ENCODE measurements around the gene CYTH2.
"Not testable (repeated sequence)": the region's sequence is repeated elsewhere in the genome, so short reads cannot be mapped to it uniquely, and the experiment has no call there.

CYTH2 gene

DNA sequence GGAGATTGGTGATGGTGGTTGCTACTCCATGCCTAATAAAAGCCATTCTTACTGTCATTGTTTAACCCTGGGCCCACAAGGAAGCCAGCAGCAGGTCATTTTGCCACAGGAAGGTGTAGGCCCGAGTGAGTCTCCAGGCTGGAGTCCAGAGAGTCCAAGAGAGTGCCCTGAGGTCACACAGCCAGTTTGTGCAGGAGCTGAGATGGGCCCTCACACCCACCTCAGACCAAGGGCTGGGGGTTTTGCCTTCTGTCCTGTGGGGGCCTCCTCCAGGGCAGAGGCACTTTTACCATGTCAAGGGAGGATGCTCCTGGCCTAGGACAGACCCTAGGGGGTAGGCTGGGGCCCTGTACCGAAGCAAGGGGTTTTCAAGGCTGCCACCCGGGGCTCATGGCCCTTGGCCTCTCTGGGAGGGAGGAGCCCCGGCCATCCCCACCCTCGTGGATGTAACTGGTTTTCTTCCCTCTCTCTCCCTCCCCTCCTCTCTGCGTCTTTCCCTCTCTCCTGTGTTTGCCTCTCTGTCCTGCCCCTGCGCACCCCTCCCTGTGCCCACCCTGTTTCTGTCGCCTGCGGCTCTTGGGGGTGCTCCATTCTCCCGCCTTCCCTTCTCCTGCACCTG, 8.0 kb downstream of the CYTH2 start:
- no peak for DNase-seq (ENCODE audit: low spot score)

DNA sequence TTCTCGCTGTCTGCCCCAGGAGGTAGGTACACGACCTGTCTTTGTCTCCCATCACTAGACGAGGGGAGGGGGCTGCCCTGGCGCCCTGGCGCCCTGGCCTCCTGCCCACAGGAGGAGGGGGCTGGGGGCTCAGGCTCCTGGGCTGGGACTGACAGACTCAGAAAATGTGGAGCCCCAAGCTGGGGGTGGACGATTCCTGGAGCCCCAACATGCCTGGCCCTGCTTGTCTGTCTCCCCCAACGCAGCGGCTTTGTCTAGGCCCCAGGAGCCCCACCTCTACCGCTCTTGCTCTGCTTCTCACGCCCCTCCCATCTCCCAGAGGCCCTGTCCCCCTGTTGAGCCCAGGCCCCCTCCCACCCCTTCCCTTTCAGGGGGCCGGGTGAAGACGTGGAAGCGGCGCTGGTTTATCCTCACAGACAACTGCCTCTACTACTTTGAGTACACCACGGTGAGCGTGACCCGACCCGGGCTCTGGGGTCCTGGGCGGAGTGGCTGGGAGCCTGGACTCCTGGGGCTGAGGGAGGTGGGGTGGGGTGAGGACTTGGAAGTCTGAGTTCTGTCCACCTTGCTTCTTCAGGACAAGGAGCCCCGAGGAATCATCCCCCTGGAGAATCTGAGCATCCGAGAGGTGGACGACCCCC, 8.6 kb downstream of the CYTH2 start:
- no peak for DNase-seq (ENCODE audit: low spot score)

DNA sequence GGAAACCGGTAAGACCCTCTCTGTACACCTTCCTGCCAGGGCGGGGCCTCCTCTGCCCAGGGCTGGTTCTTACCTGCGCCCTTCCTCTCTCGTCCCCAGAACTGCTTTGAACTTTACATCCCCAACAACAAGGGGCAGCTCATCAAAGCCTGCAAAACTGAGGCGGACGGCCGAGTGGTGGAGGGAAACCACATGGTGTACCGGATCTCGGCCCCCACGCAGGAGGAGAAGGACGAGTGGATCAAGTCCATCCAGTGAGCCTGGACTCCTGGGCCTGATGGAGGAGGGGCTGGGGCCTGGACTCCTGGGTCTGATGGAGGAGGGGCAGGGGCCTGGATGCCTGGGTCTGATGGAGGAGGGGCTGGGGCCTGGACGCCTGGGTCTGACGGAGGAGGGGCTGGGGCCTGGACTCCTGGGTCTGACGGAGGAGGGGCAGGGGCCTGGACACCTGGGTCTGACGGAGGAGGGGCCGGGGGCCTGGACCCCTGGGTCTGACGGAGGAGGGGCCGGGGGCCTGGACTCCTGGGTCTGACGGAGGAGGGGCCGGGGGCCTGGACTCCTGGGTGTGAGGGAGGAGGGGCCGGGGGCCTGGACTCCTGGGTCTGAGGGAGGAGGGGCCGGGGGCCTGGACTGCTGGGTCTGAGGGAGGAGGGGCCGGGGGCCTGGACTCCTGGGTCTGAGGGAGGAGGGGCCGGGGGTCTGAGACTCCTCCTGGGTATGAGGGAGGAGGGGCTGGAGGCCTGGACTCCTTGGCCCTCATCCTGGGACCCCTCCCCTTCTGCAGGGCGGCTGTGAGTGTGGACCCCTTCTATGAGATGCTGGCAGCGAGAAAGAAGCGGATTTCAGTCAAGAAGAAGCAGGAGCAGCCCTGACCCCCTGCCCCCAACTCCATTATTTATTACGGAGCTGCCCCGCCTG, 9.4 kb downstream of the CYTH2 start:
- no peak for DNase-seq (ENCODE audit: low spot score)

DNA sequence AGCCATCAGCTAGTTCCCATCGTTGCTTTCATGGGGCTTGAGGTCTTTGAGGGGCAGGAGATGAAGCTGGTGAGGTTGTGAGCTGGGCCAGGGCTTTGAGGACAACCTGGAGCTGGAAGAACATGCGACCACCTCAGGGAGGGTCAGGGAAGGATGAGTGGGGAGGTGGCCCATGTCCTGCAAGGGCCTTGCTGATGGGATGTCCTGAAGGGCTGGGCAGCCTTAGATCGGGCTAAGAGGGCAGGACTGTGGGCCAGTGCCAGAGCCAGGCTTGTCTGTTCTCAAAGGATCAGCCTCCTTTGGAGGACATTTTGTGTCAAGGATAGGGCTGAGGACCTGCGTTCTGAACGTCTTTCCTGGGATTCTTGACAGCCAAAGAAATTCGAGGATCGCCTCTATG, 10.5 kb downstream of the CYTH2 start:
- no peak for DNase-seq (ENCODE audit: low spot score)

DNA sequence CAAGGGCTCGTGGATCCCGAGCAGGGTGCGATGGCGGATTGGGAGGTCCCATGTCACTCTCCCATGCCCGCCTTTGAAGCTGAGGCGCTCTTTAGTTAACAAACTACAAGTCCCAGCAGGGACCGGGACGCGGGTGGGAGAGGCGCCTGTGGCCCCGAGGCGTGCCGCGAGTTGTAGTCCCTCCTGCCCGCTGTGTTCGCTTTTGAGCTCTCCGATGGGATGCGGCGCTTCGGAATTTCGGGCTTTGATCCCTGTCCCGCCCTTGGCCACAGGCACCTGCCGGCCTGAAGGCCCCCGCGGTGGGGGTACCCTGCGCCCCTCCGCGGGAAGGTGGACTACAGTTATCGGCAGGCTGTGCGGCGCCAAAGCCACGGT, 11.0 kb downstream of the CYTH2 start:
- DNase-seq (ENCODE audit: low spot score): peak; percentile 35

DNA sequence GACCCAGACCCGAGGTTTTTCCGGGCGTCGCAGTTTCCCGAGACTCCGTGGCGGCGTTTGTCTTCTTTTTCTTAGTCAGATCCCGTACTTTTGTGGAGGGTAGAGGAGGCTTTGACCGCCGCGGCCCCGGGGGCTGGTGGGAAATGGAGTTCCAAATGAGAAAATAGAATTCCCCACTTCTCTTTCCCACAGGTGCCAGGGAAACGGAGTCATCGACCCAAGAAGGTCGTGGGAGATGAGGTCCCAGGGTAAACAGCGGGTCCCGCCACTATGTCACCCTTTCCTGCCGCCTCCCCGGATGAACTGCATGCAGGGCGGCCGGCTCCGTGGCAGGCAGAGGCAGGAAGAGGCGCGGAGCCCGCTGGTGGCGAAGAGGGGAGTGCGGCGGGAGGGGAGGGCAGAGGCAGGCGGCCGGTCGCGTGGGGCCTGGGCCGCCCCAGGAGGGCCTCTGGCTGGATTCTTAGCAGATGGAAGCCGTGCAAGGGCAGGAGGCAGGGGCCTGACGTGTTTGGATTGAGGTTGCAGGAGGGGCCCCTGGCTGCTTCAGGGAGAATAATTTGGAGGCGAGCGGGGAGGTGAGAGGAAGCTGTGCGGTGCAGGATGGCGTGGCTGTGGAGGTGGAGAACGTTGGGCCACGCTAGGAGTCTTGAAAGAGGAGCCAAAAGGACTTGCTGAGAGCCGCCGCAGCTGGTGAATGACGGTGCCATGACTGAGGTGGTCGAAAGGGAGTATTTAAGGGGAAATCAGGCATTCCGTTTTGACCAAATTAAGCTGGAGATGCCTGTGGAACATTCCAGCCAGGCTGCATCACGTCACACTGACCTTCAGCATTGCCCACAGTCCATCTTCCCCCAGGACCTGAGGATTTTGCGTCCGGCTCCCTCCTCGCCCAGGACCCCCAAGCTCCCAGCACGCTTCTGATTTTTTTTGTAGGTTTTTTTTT, 11.7 kb downstream of the CYTH2 start:
- DNase-seq (ENCODE audit: low spot score): peak; percentile 41

DNA sequence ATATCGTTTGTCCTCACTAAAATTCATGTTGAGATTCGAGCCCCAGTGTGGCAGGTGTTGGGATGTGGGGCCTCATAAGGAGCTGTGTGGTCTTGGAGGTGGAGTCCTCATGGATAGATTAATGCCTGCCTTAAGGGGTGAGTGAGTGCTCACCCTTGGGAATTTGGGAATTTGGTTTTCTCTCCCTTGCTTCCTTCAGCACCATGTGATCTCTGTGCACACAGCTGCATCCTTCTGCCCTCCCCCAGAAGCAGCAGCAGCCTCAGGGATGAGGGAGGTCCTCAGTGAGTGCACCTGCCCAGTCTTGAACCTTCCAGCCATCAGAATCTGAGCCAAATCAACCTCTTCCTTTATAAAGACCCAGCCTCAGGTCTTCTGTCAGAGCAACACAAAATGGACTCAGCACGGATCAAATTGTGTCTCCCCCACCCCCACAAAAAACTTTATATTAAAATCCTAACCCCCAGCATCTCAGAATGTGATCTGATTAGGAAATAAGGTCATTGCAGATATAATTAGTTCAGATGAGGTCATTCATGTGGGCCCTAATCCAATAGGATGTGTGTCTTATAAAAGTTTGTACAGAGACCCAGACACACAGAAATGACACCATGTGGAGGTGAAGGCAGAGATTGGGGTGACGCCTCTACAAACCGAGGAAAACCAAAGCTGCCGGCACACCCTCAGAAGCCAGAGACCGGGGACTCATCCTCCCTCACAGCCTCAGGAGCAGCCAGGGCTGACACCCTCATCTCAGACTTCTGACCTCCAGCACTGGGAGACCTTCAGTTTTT, 12.9 kb downstream of the CYTH2 start:
- no peak for DNase-seq (ENCODE audit: low spot score)

DNA sequence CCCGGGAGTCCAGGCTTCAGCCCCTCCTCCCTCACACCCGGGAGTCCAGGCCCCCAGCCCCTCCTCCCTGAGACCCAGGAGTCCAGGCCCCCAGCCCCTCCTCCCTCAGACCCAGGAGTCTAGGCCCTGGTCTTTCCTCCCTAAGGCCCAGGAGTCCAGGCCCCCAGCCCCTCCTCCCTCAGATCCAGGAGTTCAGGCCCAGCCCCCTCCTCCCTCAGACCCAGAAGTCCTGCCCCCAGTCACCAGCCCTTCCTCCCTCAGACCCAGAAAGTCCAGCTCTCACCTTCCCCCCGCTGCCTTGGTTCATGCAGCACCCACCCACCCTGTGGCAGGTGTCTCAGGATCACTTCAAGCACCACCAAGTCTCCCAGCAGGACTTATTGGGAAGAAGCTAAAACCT, 14.1 kb downstream of the CYTH2 start:
- DNase-seq (ENCODE audit: low spot score): no peak

DNA sequence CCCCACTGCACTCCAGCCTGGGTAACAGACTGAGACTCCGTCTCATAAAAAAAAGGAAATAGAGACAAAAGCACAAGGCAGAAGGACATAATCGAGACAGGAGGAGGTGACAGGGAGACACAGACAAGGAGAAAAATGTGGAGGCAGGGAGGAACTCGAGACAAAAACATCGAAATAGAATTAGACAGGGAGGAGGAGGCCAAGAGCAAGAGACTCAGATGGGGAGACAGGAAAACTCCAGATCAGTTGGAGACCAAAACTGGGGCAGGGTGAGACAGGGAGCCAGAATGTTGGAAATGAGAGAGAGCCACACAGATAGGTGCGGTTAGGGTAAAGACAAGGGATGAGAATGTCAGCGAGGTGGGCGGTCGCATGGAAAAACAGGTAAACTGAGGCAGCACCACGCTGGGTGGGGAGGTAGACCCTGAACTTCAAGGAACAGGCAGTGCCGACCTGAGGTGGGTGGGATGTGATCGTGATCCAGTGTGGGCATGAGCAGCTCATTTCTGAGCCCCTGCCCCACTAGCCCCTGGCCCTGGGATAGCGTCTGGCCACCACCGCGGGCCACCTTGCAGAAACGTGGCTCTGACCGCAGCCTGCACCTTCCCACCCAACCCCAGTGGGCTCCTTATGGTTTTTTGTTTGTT, 15.2 kb downstream of the CYTH2 start:
- no peak for DNase-seq (ENCODE audit: low spot score)

DNA sequence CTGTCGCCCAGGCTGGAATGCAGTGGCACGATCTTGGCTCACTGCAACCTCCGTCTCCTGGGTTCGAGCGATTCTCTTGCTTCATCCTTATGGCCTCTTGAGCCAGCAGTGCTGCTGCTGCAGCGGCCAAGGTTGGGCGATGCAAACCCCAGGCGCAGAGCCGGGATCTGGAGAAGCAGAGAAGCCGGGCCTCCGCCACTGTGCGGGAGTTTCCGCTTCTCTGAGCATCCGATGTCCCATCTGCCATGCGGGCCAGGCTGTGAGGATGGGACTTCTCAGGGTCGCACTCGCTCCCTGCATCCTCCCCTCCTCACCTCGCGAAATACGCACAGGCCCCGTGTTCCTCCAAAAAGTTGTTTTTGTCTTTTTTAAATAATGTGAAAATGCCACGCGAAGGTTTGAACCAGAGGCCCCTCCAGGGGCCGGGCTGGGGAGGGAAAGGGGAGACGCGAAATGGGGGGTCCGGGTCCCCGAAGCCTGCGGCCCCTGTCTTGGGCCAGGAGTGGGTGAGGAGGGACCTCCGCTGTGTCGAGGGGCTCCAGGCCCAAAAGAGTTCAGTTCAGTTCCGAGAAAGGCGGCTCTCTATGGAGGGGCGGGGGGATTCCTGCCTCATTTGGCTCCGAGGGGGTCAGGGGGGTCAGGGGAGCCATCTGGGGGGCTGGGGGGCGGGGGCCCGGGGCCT, 15.9 kb downstream of the CYTH2 start:
- DNase-seq (ENCODE audit: low spot score): no peak

DNA sequence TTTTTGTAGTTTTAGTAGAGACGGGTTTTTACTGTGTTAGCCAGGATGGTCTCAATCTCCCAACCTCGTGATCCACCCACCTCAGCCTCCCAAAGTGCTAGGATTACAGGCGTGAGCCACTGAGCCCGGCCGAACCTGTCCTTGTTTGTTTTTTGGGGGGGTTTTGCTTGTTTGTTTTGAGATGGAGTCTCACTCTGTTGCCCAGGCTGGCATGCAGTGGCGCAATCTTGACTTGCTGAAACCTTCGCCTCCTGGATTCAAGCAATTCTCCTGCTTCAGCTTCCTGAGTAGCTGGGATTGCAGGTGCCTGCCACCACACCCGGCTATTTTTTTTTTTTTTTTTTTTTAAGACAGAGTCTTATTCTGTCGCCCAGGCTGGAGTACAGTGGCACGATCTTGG, 17.5 kb downstream of the CYTH2 start:
- DNase-seq (ENCODE audit: low spot score): not testable (repeated sequence)

DNA sequence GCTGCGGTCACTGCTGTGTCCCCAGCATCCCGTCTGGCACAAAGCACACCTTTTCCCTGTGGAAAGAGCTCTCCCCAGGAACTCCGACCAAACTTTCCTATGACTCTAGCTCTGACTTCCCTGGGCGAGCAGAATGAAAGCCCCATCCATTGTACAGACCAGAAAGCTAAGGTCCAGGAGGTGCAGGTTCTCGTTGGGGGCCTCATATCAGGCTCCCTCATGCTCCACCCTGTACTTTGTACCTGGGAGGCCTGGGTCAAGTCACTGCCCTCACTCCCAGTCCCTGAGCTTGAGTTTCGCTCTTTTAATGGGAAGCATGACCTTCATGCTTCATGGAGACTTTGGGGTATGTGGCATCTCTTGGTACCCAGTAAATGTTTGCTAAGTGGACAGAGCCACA, 18.4 kb downstream of the CYTH2 start:
- DNase-seq (ENCODE audit: low spot score): no peak

DNA sequence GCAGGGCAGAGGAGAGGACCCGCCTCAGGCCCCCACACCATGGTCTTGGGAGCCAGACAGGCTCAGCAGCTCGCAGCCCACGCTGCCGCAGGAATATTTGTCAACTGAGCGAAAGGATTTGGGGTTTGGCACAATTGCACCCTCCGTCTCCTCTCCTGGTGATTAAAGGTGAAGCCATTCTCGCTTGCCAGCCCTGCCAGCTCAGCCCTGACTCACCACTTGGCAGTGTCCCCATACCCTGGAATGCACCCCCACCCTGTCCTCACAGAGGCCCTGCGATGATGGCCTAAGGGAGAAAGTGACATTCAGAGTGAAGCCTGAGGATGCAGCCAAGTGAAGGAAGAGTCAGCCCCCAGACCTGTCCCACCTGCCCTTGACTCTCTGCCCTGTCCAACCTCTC, 18.8 kb downstream of the CYTH2 start:
- peak; percentile 92 for DNase-seq (ENCODE audit: low spot score)

DNA sequence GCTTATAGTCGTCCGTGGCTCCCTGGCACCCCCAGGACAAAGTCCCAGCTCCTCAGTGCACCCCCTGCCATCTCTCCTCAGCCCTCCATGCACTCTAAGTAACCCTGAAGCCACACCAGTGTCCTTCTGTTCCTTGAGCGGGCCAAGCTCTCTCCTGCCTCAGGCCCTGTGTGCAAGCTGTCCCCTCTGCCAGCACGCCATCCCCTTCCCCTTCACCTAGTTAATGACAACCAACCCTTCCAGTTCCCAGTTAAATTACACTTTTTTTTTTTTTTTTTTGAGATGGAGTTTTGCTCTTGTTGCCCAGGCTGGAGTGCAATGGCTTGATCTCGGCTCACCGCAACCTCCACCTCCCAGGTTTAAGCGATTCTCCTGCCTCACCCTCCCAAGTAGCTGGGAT, 19.3 kb downstream of the CYTH2 start:
- not testable (repeated sequence) for DNase-seq (ENCODE audit: low spot score)

DNA sequence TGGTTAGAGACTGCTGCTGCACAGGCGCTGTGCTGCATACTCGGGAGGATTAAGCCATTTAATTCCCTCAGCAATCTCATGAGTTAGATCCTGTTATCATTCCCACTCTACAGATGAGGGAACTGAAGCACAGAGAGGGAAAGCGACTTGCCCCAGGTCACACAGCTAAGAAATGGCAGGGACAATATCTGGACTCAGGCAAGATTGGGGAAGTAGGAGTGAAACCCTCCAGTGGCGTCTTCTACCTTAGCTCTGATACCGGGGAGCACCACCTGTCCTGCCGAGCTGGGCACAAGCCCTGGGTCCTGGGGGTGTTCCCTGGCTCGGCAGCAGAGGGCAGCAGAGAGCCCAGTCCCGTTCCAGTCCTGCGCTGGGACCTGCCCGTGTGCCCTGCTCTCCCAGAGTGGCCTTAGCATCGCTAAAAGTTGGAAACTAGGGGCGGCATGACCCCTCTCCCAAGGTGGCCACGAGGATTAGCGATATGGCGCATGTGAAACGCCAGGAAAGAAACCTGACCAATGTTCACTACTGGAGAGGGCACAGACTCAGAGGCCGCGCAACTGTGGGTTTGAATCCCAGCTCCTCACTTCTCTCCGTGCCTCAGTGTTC, 20.5 kb downstream of the CYTH2 start:
- peak; percentile 77 for DNase-seq (ENCODE audit: low spot score)

DNA sequence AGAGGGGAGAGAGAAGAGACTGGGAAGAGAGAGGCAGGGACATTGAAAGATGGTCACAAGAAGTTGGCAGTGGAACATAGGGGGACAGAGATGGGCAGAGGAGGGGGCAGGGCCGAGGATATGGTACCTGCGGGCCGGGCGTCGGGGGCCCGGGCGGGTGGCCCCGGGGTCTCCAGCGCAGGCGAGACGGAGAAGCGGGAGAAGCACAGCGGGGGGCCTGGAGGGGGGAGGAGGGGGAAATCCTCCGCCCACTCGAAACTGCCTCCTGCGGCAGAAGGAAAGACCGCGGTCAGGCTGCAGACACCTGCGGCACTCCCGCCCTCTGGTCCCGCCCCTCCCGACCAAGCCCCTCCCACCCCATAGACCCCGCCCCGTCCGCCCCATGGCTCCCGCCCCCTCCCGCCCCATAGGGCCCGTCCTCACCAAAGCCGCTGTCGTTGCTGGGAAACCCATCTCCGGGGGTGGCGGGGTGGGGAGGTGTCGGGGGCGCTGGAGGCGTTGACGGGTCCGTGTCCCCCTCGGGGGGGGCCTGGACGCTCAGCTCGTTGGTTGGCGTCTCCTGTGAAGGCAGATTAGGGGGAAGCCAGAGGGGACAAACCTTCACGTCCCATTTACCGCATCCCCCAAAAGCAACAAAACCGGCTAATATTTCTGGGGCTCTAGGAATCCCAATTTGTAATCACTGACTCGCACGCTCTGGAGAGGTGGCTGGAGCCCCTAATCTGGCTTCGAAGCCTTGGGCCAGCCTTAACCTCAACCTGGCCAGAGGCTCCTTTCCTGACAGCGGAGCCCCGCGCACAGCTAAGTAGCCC, 22.0 kb downstream of the CYTH2 start:
- DNase-seq (ENCODE audit: low spot score): no peak

DNA sequence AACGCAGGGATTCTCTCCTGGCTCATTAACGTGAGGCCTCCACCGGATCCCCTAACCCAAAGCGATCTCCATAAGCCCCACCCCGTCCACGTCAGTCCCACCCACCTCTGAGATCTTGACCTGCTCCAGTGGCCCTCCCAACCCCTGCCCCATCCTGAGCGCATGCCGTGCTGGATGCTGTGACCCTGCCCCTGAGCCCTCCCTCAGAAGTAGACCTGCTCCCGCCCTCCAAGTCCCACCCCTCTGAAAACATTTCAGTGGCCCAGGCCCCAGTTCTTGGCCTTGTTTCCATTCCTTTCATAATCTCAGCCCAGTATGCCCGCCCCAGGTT, 22.6 kb downstream of the CYTH2 start:
- no peak for DNase-seq (ENCODE audit: low spot score)

DNA sequence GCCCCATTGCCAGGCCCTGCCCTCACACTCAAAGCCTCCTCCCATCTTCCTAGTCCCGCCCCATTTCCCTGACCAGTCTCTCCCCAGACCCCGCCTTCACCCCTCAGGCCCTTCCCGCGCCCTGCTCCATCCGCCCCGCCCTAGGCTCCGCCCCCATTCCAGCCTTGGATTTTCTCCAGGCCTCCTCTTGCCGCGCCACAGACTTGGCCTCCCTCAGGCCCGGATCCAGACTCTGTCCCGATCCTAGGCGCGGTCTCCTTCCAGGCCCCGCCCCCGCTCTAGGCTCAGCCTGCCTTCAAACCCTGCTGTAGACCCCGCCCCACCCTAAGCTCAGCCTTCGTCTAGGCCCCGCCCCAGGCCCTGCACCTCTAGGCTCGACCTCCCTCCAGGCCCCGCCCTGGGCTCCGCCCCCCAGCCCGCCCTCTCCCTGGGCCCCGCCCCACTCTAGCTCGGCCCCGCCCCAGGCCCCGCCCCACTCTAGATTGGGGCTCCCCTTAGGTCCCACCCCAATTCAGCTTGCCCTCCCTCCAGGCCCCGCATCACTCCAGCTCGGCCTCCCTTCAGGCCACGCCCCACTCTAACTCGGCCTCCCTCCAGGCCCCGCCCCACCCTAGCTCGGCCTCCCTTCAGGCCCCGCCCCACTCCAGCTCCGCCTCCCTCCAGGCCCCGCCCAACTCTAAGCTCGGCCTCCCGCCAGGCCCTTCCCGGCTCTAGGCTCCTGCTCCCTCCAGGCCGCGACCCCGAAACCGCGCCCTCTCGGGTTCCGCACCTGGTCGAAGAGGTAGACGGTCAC, 24.0 kb downstream of the CYTH2 start:
- DNase-seq (ENCODE audit: low spot score): peak; percentile 99

Data from AG08395 (cell line).